CD14-positive monocyte (primary cell): ENCODE data around the gene AKAP6. TPM values are rescaled to one million over a fixed set of nuclear protein-coding genes. Genes with fewer than 3 reads are reported as not detected.

Experiments
- DNase-seq, 3 donors: peaks; one replicate each; pipeline ENCODE4 v3.0.0-alpha.2; 2011 to 2022
- H2AFZ ChIP-seq: 2 replicates; pipeline ENCODE4 v1.6.0; 2012; ENCODE audit warnings: mild to moderate bottlenecking, low read depth, low read length, inconsistent platforms; ENCODE audit not compliant: insufficient read depth, poor library complexity, severe bottlenecking
- H3K27ac ChIP-seq, 2 donors: 1 replicate in 1 of 2; 2 replicates in 1 of 2; pipeline ENCODE4 v1.5.1; 2012 to 2013; ENCODE audit warnings: low read length in 2 of 2, control low read depth in 1 of 2, inconsistent platforms in 1 of 2, low read depth in 1 of 2, mild to moderate bottlenecking in 1 of 2
- H3K27me3 ChIP-seq, 2 donors: one replicate each; pipeline versions ENCODE4 v1.6.0 to v1.6.1; 2011 to 2013; ENCODE audit warnings: low read length in 2 of 2; ENCODE audit not compliant: control insufficient read depth in 2 of 2, insufficient read depth in 2 of 2
- H3K36me3 ChIP-seq, 2 donors: replicated peaks in 1 of 2; 1 replicate in 1 of 2; 2 replicates in 1 of 2; pipeline versions ENCODE4 v1.5.1 to v1.6.1; 2012 to 2013; ENCODE audit warnings: low read length in 2 of 2, control low read depth in 1 of 2, inconsistent platforms in 1 of 2, mild to moderate bottlenecking in 1 of 2; ENCODE audit not compliant: insufficient read depth in 2 of 2, control insufficient read depth in 1 of 2
- H3K4me1 ChIP-seq, 2 donors: 1 replicate in 1 of 2; 2 replicates in 1 of 2; pipeline versions ENCODE4 v1.5.1 to v1.6.1; 2012 to 2013; ENCODE audit warnings: low read length in 2 of 2, control low read depth in 1 of 2, inconsistent platforms in 1 of 2, mild to moderate bottlenecking in 1 of 2, moderate library complexity in 1 of 2; ENCODE audit not compliant: insufficient read depth in 2 of 2, control insufficient read depth in 1 of 2
- H3K4me2 ChIP-seq: replicated peaks from 2 replicates; pipeline ENCODE3; 2012; ENCODE audit warnings: low read length, moderate library complexity, mild to moderate bottlenecking; ENCODE audit not compliant: poor library complexity, severe bottlenecking; ENCODE audit errors: extremely low read depth
- H3K4me3 ChIP-seq, 3 experiments: fragments of 200-600 bp in 1 of 3; sonication (generic) in 1 of 3; replicated peaks in 1 of 3; 1 replicate in 2 of 3; 2 replicates in 1 of 3; pipeline ENCODE4 v1.5.1; 2011 to 2013; ENCODE audit warnings: low read length in 3 of 3, mild to moderate bottlenecking in 3 of 3, control low read depth in 2 of 3, low read depth in 2 of 3, inconsistent platforms in 1 of 3, moderate library complexity in 1 of 3
- H3K79me2 ChIP-seq: 2 replicates; pipeline ENCODE4 v1.6.0; 2012; ENCODE audit warnings: mild to moderate bottlenecking, control low read depth, inconsistent platforms, low read length, moderate library complexity; ENCODE audit not compliant: insufficient read depth
- H3K9ac ChIP-seq: 2 replicates; pipeline ENCODE4 v1.6.0; 2017; ENCODE audit warnings: low read length, mild to moderate bottlenecking; ENCODE audit not compliant: insufficient read depth, poor library complexity, severe bottlenecking
- H3K9me3 ChIP-seq, 2 donors: replicated peaks in 1 of 2; 1 replicate in 1 of 2; 2 replicates in 1 of 2; pipeline versions ENCODE4 v1.5.1 to v1.6.1; 2012 to 2013; ENCODE audit warnings: low read length in 2 of 2, control low read depth in 1 of 2; ENCODE audit not compliant: control insufficient read depth in 1 of 2, insufficient read depth in 1 of 2
- H4K20me1 ChIP-seq: 2 replicates; pipeline ENCODE4 v1.6.0; 2012; ENCODE audit warnings: mild to moderate bottlenecking, low read length, control low read depth, moderate library complexity; ENCODE audit not compliant: insufficient read depth
- H3K27ac Mint-ChIP-seq, 7 donors: one replicate each; pipeline ENCODE4 v1.8.0; 2020; ENCODE audit warnings: mild to moderate bottlenecking in 7 of 7, mixed read lengths in 7 of 7, moderate library complexity in 6 of 7, inconsistent platforms in 2 of 7
- H3K27me3 Mint-ChIP-seq, 3 donors: one replicate each; pipeline ENCODE4 v1.8.0; 2021 to 2022; ENCODE audit warnings: low read depth in 3 of 3, mild to moderate bottlenecking in 3 of 3, mixed read lengths in 3 of 3, moderate library complexity in 3 of 3, inconsistent platforms in 1 of 3
- H3K36me3 Mint-ChIP-seq, 2 donors: one replicate each; pipeline ENCODE4 v1.8.0; 2020; ENCODE audit warnings: mixed read lengths in 2 of 2, inconsistent platforms in 1 of 2, mild to moderate bottlenecking in 1 of 2
- H3K4me1 Mint-ChIP-seq: one replicate; pipeline ENCODE4 v1.8.0; 2020; ENCODE audit warnings: mild to moderate bottlenecking, mixed read lengths
- H3K4me3 Mint-ChIP-seq, 2 donors: one replicate each; pipeline ENCODE4 v1.8.0; 2020; ENCODE audit warnings: mild to moderate bottlenecking in 2 of 2, mixed read lengths in 2 of 2, moderate library complexity in 1 of 2
- H3K9me3 Mint-ChIP-seq, 7 donors: one replicate each; pipeline ENCODE4 v1.8.0; 2020 to 2022; ENCODE audit warnings: mixed read lengths in 7 of 7, mild to moderate bottlenecking in 6 of 7, moderate library complexity in 6 of 7, inconsistent platforms in 2 of 7
- CTCF ChIP-seq: fragments of 200-600 bp; IDR thresholded peaks from one replicate; pipeline ENCODE4 v1.8.0; 2022; ENCODE audit warnings: antibody characterized with exemption, mild to moderate bottlenecking
- WGBS: methylation state at CpG from one replicate; pipeline ENCODE4 v1.1.5; 2013; ENCODE audit warnings: missing lambda C conversion rate; ENCODE audit not compliant: insufficient coverage; 5-methylcytosine and 5-hydroxymethylcytosine counted together
- intact Hi-C, 2 donors: fragments of 100-400 bp; cut with micrococcal nuclease; formaldehyde crosslinking; loops; one replicate each; pipeline versions ENCODE4 v1.15.0 to v1.15.1; 2023
- polyA plus RNA-seq, 3 donors: library from polyadenylated mRNA; depleted of rRNA in 1 of 3; unstranded in 2 of 3; stranded (reverse) in 1 of 3; fragments of 300-500 nt in 2 of 3; fragments of >200 nt in 1 of 3; fragmentation: Illumina TruSeq in 2 of 3; gene quantifications; 1 replicate in 2 of 3; 2 replicates in 1 of 3; pipeline ENCODE4 v1.2.3, GENCODE V29; 2012 to 2021

The AKAP6 gene
- polyA plus RNA-seq, 3 donors: not detected

GRCh38 chr14:32650665-32651064 lies 321.6 kb downstream of the AKAP6 start:
- Histone ChIP-seq H3K27ac (no peak overlapping the region), H3K79me2 (no peaks in the 10 kb centered on the region), H3K9me3 (no peaks in the 10 kb centered on the region), H3K9ac (no peak overlapping the region), H3K36me3 (no peaks in the 10 kb centered on the region), H4K20me1 (no peaks in the 10 kb centered on the region), H2AFZ (no peak overlapping the region), H3K27me3 (no peaks in the 10 kb centered on the region), H3K4me3 (no peak overlapping the region), H3K4me1 (peaks cover 7 to 14% of the 10 kb centered on the region in 2 donors), H3K4me2 (no peak overlapping the region)
- WGBS: no CpG with 5 or more reads among the region's 3 CpGs
- Mint-ChIP-seq H3K4me3 (no peak overlapping the region), H3K36me3 (peaks cover 0 to 2% of the 10 kb centered on the region in 2 donors), H3K27ac (no peak overlapping the region), H3K27me3 (peaks cover 0 to 5% (median 1%) of the 10 kb centered on the region in 3 donors), H3K4me1 (peaks cover 13% of the 10 kb centered on the region), H3K9me3 (peaks cover 0 to 3% (median 0%) of the 10 kb centered on the region in 7 donors)
- TF ChIP-seq CTCF: no peak
- intact Hi-C loops: no loop called here
- DNase-seq: no peak

- H3K36me3 Mint-ChIP-seq: peaks cover 0 to 2% of the 10 kb centered on the region in 2 donors
- H3K4me1 Mint-ChIP-seq: peaks cover 35% of the 10 kb centered on the region
- no peak overlapping the region for H3K9ac ChIP-seq
- H3K9me3 Mint-ChIP-seq: peaks cover 0 to 3% (median 0%) of the 10 kb centered on the region in 7 donors
- DNase-seq: no peak
- no peak overlapping the region for H3K27ac Mint-ChIP-seq
- no peaks in the 10 kb centered on the region for H3K9me3 ChIP-seq
- peaks cover 0 to 1% (median 0%) of the 10 kb centered on the region in 3 donors for H3K27me3 Mint-ChIP-seq
- no peak overlapping the region for H3K4me3 ChIP-seq
- H2AFZ ChIP-seq: peak overlapping the region; percentile 1
- H3K27ac ChIP-seq: no peak overlapping the region
- no peaks in the 10 kb centered on the region for H3K79me2 ChIP-seq
- no peaks in the 10 kb centered on the region for H3K36me3 ChIP-seq
- no peak overlapping the region for H3K4me3 Mint-ChIP-seq
- no peaks in the 10 kb centered on the region for H3K27me3 ChIP-seq
- intact Hi-C loops: no loop called here
- WGBS: no CpG with 5 or more reads among the region's 1 CpG
- peaks cover 20 to 36% of the 10 kb centered on the region in 2 donors for H3K4me1 ChIP-seq
- no peak overlapping the region for H3K4me2 ChIP-seq
- no peak for TF ChIP-seq CTCF
- no peaks in the 10 kb centered on the region for H4K20me1 ChIP-seq
Measured at GRCh38 chr14:32654106-32654505, 325.0 kb downstream of the AKAP6 start.
